Pancreas (tissue), 10 donors: ENCODE data around the gene ZNF214. TPM values are rescaled to one million over a fixed set of nuclear protein-coding genes. Genes with fewer than 3 reads are reported as not detected.

Experiments used
- ATAC-seq, 4 donors: fragments of 200-7000 bp; cut with Tn5 transposase; one replicate each; pipeline versions ENCODE4 v1.8.0 to v1.9.1; 2020; ENCODE audit warnings: mild to moderate bottlenecking in 4 of 4, moderate library complexity in 4 of 4
- DNase-seq, 6 donors: peaks; one replicate each; pipeline ENCODE4 v3.0.0-alpha.2; 2020
- FAIRE-seq: peaks from 2 replicates; lab custom pipeline; 2012; peaks lifted over from hg19 to GRCh38; lab: Jason Lieb, UNC
- H3K27ac ChIP-seq, 4 donors: fragments of 200-600 bp; sonication (generic); 1 replicate in 3 of 4; 2 replicates in 1 of 4; pipeline versions ENCODE4 v1.5.0 to v1.8.0; 2020
- H3K27me3 ChIP-seq, 4 donors: fragments of 200-600 bp; one replicate each; pipeline ENCODE4 v1.8.0; 2021
- H3K36me3 ChIP-seq, 3 donors: fragments of 200-600 bp; sonication (generic) in 1 of 3; one replicate each; pipeline versions ENCODE4 v1.5.0 to v1.8.0; 2020 to 2021
- H3K4me1 ChIP-seq, 3 donors: fragments of 200-600 bp; one replicate each; pipeline ENCODE4 v1.8.0; 2021
- H3K4me3 ChIP-seq, 4 donors: fragments of 200-600 bp; sonication (generic) in 2 of 4; one replicate each; pipeline versions ENCODE4 v1.5.0 to v1.8.0; 2020 to 2021
- H3K9me3 ChIP-seq, 4 donors: fragments of 200-600 bp; one replicate each; pipeline ENCODE4 v1.8.0; 2021
- WGBS, 2 donors: extraction: QIAGEN DNeasy Blood & Tissue Kit; methylation state at CpG; one replicate each; pipeline ENCODE4 v1.1.7; 2013; 5-methylcytosine and 5-hydroxymethylcytosine counted together
- intact Hi-C, 3 donors: fragments of 100-400 bp; cut with DNase I; formaldehyde crosslinking; loops; one replicate each; pipeline versions ENCODE4 v1.11.1 to v1.14.2; 2022
- polyA plus RNA-seq, 2 donors: library from polyadenylated mRNA; stranded (reverse); fragments of 200-250 nt; gene quantifications; one replicate each; pipeline ENCODE4 v1.2.3, GENCODE V29; 2013
- total RNA-seq, 6 donors: library from RNA; stranded (reverse); fragmentation: NEBNext Ultra II Directional in 4 of 6; extraction: Animal tissue kit (Norgen Biotek cat#: 25700) in 4 of 6; gene quantifications; one replicate each; pipeline versions ENCODE4 v1.2.1 to v1.2.4, GENCODE V29; 2021 to 2023
- TF ChIP-seq, protein P1 (sequence below), 4 donors: fragments of 200-600 bp; sonication (generic) in 3 of 4; IDR thresholded peaks; one replicate each; pipeline versions ENCODE4 v1.5.0 to v1.8.0; 2021; ENCODE audit warnings: antibody characterized with exemption in 4 of 4
- donor health status: healthy with polysubstance abuse.
- donor health status: DM: no; HTN: no; CAD: no; lungs with moderate emphysema.
- donor health status: DM: no; HTN: no; CAD: no.
- donor health status: control.
- donor health status: control.
- donor health status: Bipolar disorder and iron deficiency.
- donor health status: DM: yes; HTN: yes; CAD: no.
- donor health status: DM: no; HTN: no; CAD: no.
- donor health status: DM: no; HTN: no; CAD: no.
- donor health status: DM: yes; HTN: yes; CAD: no.

The ZNF214 gene
- total and polyA plus RNA-seq, 8 donors, result 0.34 to 4.3 (median 1.4) TPM

DNA sequence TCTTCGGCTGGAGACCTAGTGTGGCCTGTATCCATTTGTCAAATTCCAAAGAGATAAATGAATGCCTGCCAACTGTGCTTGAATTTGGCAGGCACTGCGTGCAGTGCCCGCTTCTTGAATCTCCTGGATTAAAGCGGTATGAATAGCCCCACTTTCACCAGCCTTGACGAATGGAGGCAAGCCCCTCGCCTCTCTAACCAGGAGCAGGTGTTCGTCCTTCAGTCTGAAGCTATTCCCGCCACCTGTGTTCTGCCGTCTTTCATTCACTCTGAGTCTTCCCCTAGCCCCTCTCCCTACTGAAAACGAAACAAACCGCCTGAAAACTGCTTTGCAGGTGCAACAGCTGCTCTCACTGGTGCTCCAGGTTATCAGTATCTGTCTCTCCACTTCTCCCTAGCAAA is 11.3 kb upstream of the ZNF214 start:
- ATAC-seq, result no peak
- 47 to 53% methylated on average over 11 of the region's 11 CpGs for WGBS, 2 donors
- no peak for FAIRE-seq
- Histone ChIP-seq H3K9me3 (no peaks in the 10 kb centered on the region), H3K4me3 (no peak overlapping the region), H3K36me3 (no peaks in the 10 kb centered on the region), H3K27ac (no peak overlapping the region), H3K27me3 (peaks cover 0 to 4% (median 0%) of the 10 kb centered on the region in 4 donors), H3K4me1 (no peaks in the 10 kb centered on the region)
- TF ChIP-seq, protein P1, sequence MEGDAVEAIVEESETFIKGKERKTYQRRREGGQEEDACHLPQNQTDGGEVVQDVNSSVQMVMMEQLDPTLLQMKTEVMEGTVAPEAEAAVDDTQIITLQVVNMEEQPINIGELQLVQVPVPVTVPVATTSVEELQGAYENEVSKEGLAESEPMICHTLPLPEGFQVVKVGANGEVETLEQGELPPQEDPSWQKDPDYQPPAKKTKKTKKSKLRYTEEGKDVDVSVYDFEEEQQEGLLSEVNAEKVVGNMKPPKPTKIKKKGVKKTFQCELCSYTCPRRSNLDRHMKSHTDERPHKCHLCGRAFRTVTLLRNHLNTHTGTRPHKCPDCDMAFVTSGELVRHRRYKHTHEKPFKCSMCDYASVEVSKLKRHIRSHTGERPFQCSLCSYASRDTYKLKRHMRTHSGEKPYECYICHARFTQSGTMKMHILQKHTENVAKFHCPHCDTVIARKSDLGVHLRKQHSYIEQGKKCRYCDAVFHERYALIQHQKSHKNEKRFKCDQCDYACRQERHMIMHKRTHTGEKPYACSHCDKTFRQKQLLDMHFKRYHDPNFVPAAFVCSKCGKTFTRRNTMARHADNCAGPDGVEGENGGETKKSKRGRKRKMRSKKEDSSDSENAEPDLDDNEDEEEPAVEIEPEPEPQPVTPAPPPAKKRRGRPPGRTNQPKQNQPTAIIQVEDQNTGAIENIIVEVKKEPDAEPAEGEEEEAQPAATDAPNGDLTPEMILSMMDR (IDR thresholded peaks at IDR 0.05), result no peak
- intact Hi-C loops, result no loop called here
- DNase-seq, result no peak

DNA sequence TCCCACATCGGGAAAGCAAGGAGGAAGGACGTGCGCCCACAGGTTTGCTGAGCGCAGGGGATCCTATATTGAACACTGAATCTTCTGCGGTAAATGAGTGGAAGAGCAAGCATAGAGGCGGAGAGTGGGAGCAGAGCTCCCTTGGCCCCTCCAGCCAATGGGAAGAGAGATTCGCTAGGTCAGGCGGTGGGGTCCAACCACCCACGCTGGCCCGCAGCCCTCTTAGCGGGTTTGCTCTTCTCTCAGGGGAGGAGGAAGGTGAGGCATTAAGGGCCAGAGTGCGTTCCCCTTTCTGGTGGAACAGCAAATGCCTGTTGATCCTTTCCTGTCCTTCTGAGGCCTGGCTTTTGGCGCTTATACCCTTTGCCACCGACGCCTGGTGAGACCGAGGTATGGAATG is 10.7 kb upstream of the ZNF214 start:
- WGBS, 2 donors, result 85 to 87% methylated on average over 16 of the region's 16 CpGs
- Histone ChIP-seq H3K36me3 (no peaks in the 10 kb centered on the region), H3K9me3 (no peaks in the 10 kb centered on the region), H3K4me1 (no peaks in the 10 kb centered on the region), H3K4me3 (no peak overlapping the region), H3K27ac (no peak overlapping the region), H3K27me3 (peaks cover 0 to 4% (median 0%) of the 10 kb centered on the region in 4 donors)
- DNase-seq (no peak), FAIRE-seq (no peak), ATAC-seq (no peak)
- TF ChIP-seq, protein P1 (IDR thresholded peaks at IDR 0.05), result no peak
- intact Hi-C loops, result no loop called here

DNA sequence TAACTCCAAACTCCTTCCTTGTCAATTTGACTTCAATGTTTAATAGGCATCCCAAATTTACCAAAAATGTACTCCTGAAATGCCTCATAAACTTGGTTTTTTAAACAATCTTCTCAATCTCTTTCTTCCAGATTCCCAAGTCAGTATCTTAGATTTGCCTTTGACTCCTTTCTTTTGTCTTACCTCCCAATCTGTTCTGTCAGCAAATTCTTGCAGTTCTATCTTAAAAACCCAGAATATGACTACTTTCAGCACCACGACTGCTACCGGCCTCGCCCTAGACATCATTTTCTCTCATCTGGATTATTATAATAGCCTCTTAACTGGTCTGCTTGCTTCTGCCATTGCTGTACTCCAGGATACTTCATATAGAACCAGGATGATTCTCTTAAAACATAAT is 8.0 kb upstream of the ZNF214 start:
- Histone ChIP-seq H3K9me3 (no peaks in the 10 kb centered on the region), H3K27ac (no peak overlapping the region), H3K4me1 (no peaks in the 10 kb centered on the region), H3K4me3 (no peak overlapping the region), H3K36me3 (no peaks in the 10 kb centered on the region), H3K27me3 (peaks cover 0 to 4% (median 0%) of the 10 kb centered on the region in 4 donors)
- TF ChIP-seq, protein P1 (IDR thresholded peaks at IDR 0.05), result no peak
- 79 to 94% methylated on average over 3 of the region's 3 CpGs for WGBS, 2 donors
- intact Hi-C loops, result no loop called here
- ATAC-seq (no peak), FAIRE-seq (no peak), DNase-seq (no peak)

DNA sequence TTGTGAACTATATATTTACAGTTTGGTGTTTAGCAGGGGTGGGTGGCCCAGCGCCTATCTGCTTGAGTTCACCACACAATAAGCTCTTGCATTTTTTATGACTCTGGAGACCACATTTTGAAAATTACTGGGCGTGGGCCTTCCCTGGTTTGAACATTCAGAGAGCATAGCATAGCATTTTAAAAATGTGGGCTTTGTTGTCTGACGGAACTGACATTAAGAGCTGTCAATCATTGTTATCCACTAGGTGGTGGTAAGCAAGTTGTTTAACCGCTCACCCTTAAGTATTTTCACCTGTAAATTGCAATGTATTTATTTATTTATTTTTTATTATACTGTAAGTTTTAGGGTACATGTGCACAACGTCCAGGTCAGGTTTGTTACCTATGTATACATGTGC is 1.2 kb upstream of the ZNF214 start:
- TF ChIP-seq, protein P1 (IDR thresholded peaks at IDR 0.05), result no peak
- ATAC-seq (no peak), FAIRE-seq (no peak), DNase-seq (no peak)
- no peak overlapping the region for H3K27ac ChIP-seq
- no peaks in the 10 kb centered on the region for H3K9me3 ChIP-seq
- intact Hi-C loops, result no loop called here
- H3K36me3 ChIP-seq, result no peaks in the 10 kb centered on the region
- H3K27me3 ChIP-seq, result no peaks in the 10 kb centered on the region
- no peaks in the 10 kb centered on the region for H3K4me1 ChIP-seq
- WGBS, 2 donors, result 83 to 87% methylated on average over 5 of the region's 5 CpGs
- H3K4me3 ChIP-seq, result no peak overlapping the region

DNA sequence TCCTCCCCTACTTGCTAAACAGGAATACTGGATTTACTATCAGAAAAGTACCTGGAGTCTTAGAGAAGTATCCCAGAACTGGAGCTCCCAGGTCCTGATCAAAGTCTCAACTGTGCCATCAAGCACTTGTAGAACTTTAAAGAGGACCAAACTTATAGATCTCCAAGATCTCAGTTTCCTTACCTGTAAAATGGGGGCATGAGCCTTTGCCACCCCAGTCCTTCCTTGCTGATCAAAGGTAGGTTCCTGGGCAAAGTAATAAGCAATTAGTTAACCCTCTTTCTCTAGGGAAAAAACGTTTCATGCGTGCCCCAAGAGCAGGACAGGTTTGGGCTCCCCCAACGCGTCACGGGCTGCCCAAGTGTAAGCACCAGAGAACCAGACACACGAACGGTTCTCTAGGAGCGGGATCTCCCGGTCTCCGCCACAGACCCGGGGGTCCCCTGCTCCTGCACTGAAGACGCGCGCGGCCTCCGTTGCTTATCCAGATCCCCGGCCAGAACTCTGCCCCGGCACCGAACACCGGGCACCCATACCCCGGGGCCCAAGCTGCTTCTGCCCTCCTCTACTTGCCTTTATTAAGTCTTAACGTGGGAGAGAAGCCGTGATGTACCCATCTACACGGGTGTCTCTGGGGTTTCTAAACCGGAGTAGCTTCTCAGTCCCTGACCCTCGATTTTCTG is 505 bp downstream of the ZNF214 start:
- TF ChIP-seq, protein P1 (IDR thresholded peaks at IDR 0.05), result no peak
- no peaks in the 10 kb centered on the region for H3K9me3 ChIP-seq
- intact Hi-C loops, result no loop called here
- ATAC-seq (peak; percentile 23 to 47 (median 44)), DNase-seq (peak in 5 of 6 donors; percentile 7 to 76 (median 32)), FAIRE-seq (no peak)
- peak overlapping the region; percentile 52 to 70 (median 61) for H3K4me3 ChIP-seq
- peak overlapping the region; percentile 18 to 71 (median 64) for H3K27ac ChIP-seq
- H3K4me1 ChIP-seq, result no peaks in the 10 kb centered on the region
- H3K27me3 ChIP-seq, result no peaks in the 10 kb centered on the region
- H3K36me3 ChIP-seq, result no peaks in the 10 kb centered on the region
- WGBS, 2 donors, result 1 to 2% methylated on average over 26 of the region's 26 CpGs
